ENCODE results near the gene FN1.

GRCh38 chr2:215416656-215417055, 19.2 kb downstream of the FN1 start:
- TF ChIP-seq CTCF (optimal IDR thresholded peaks at IDR 0.05 in 1 of 3, IDR thresholded peaks at IDR 0.05 in 1 of 3, conservative IDR thresholded peaks at IDR 0.05 in 1 of 3; ENCODE audit: extremely low read depth in 1 of 3, insufficient read depth in 2 of 3, low read length in 3 of 3) (no peak), EZH2 (IDR thresholded peaks at IDR 0.05; ENCODE audit: low read length) (no peak)
